Measurements from ENCODE around the gene RETREG3.
"Not testable (repeated sequence)": the region's sequence is repeated elsewhere in the genome, so short reads cannot be mapped to it uniquely, and the experiment has no call there.

Gene RETREG3

DNA sequence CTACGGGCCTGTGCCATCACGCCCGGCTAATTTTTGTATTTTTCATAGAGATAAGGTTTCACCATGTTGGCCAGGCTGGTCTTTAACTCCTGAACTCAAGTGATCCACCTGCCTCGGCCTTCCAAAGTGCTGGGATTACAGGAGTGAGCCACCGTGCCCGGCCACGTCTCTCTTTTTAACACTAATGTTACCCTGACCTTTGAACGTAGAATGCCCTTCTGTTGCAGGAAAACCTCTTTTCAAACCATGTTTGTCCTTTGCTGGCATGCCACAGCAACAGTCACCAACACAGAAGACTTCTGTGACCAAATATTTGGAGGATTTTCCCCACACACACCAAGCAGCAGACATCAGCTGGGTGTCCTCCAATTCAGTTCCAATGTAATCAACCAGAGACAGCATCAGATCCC, 64.3 kb downstream of the RETREG3 start:
- Histone ChIP-seq H4K20me1 (ENCODE audit: control insufficient read depth, insufficient read depth, low read depth, low read length) (no peaks in the 10 kb centered on the region), H3K9me3 (ENCODE audit: control insufficient read depth, insufficient read depth, low read length) (no peaks in the 10 kb centered on the region), H3K79me2 (ENCODE audit: control insufficient read depth, low read length) (no peaks in the 10 kb centered on the region), H3K9me2 (replicated peaks; ENCODE audit: control insufficient read depth, low read length) (no peaks in the 10 kb centered on the region), H3K4me2 (ENCODE audit: low read length) (no peak overlapping the region), H3K36me3 (ENCODE audit: control insufficient read depth, low read length) (no peaks in the 10 kb centered on the region; the same call in 1 of the 2 replicates), H3F3A (ENCODE audit: control insufficient read depth, insufficient read depth) (no peaks in the 10 kb centered on the region), H3K27ac (ENCODE audit: low read depth, low read length) (no peak overlapping the region), H3K27me3 (ENCODE audit: control insufficient read depth, low read length) (no peaks in the 10 kb centered on the region), H3K4me3 (ENCODE audit: low read length) (no peak overlapping the region), H3K4me1 (ENCODE audit: control insufficient read depth, low read length) (peaks cover 10% of the 10 kb centered on the region)
- TF ChIP-seq, protein P1, sequence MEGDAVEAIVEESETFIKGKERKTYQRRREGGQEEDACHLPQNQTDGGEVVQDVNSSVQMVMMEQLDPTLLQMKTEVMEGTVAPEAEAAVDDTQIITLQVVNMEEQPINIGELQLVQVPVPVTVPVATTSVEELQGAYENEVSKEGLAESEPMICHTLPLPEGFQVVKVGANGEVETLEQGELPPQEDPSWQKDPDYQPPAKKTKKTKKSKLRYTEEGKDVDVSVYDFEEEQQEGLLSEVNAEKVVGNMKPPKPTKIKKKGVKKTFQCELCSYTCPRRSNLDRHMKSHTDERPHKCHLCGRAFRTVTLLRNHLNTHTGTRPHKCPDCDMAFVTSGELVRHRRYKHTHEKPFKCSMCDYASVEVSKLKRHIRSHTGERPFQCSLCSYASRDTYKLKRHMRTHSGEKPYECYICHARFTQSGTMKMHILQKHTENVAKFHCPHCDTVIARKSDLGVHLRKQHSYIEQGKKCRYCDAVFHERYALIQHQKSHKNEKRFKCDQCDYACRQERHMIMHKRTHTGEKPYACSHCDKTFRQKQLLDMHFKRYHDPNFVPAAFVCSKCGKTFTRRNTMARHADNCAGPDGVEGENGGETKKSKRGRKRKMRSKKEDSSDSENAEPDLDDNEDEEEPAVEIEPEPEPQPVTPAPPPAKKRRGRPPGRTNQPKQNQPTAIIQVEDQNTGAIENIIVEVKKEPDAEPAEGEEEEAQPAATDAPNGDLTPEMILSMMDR (IDR thresholded peaks at IDR 0.05; ENCODE audit: low read depth, low read length, poor library complexity, severe bottlenecking) = no peak
- no peak for TF ChIP-seq EZH2phosphoT487 (IDR thresholded peaks at IDR 0.05; ENCODE audit: borderline replicate concordance, low read length)

DNA sequence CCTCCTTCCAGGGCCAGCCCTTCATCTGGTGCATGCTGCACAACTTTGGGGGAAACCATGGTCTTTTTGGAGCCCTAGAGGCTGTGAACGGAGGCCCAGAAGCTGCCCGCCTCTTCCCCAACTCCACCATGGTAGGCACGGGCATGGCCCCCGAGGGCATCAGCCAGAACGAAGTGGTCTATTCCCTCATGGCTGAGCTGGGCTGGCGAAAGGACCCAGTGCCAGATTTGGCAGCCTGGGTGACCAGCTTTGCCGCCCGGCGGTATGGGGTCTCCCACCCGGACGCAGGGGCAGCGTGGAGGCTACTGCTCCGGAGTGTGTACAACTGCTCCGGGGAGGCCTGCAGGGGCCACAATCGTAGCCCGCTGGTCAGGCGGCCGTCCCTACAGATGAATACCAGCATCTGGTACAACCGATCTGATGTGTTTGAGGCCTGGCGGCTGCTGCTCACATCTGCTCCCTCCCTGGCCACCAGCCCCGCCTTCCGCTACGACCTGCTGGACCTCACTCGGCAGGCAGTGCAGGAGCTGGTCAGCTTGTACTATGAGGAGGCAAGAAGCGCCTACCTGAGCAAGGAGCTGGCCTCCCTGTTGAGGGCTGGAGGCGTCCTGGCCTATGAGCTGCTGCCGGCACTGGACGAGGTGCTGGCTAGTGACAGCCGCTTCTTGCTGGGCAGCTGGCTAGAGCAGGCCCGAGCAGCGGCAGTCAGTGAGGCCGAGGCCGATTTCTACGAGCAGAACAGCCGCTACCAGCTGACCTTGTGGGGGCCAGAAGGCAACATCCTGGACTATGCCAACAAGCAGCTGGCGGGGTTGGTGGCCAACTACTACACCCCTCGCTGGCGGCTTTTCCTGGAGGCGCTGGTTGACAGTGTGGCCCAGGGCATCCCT, 65.7 kb downstream of the RETREG3 start:
- Histone ChIP-seq H3K4me3 (ENCODE audit: low read length) (no peak overlapping the region), H3K4me2 (ENCODE audit: low read length) (no peak overlapping the region), H3K4me1 (ENCODE audit: control insufficient read depth, low read length) (peaks cover 4% of the 10 kb centered on the region), H3K36me3 (ENCODE audit: control insufficient read depth, low read length) (peaks cover 10% of the 10 kb centered on the region; the same call in 1 of the 2 replicates), H3K9me3 (ENCODE audit: control insufficient read depth, insufficient read depth, low read length) (no peaks in the 10 kb centered on the region), H3K27me3 (ENCODE audit: control insufficient read depth, low read length) (no peaks in the 10 kb centered on the region), H3K79me2 (ENCODE audit: control insufficient read depth, low read length) (no peaks in the 10 kb centered on the region), H3K9me2 (replicated peaks; ENCODE audit: control insufficient read depth, low read length) (no peaks in the 10 kb centered on the region), H3K27ac (ENCODE audit: low read depth, low read length) (no peak overlapping the region), H4K20me1 (ENCODE audit: control insufficient read depth, insufficient read depth, low read depth, low read length) (no peaks in the 10 kb centered on the region), H3F3A (ENCODE audit: control insufficient read depth, insufficient read depth) (no peaks in the 10 kb centered on the region)
- TF ChIP-seq, protein P1 (IDR thresholded peaks at IDR 0.05; ENCODE audit: low read depth, low read length, poor library complexity, severe bottlenecking) = no peak
- TF ChIP-seq EZH2phosphoT487 (IDR thresholded peaks at IDR 0.05; ENCODE audit: borderline replicate concordance, low read length) = no peak

DNA sequence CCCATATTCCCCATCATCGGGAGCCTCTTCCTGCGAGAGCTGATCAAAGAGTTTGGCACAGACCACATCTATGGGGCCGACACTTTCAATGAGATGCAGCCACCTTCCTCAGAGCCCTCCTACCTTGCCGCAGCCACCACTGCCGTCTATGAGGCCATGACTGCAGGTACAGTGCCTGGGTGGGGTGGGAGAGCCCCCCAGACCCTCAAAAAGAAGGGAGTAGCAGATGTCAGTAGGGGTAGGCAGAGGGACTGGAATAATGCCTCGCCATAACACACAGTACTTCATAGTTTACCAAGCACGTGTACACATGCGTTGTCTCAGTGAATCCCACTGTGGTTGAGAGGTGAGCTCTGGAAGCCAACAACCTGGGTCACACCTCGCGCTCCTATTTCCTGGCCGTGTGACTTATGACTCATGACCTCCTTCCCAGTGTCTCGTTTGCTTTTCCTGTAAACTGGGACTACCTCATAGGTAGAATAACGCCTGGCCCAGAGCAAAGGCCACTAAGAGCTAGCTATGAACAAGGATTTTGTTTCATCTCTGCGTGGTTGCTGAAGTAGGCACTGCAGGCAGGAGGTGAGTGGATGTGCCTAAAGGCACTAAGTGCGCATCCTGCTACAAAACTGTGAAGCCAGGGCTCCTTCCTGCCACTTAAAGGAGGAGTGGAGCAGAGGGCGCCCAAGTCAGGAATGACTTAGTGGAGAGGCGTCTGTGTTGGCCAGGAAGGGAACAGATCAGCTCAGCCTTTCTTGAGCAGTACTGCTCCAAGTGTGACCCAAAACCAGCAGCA, 67.9 kb downstream of the RETREG3 start:
- no peaks in the 10 kb centered on the region for H3F3A ChIP-seq (ENCODE audit: control insufficient read depth, insufficient read depth)
- H3K36me3 ChIP-seq (ENCODE audit: control insufficient read depth, low read length) = peaks cover 12% of the 10 kb centered on the region; the same call in 1 of the 2 replicates
- no peak overlapping the region for H3K4me3 ChIP-seq (ENCODE audit: low read length)
- no peaks in the 10 kb centered on the region for H3K9me2 ChIP-seq (replicated peaks; ENCODE audit: control insufficient read depth, low read length)
- TF ChIP-seq EZH2phosphoT487 (IDR thresholded peaks at IDR 0.05; ENCODE audit: borderline replicate concordance, low read length) = no peak
- TF ChIP-seq, protein P1 (IDR thresholded peaks at IDR 0.05; ENCODE audit: low read depth, low read length, poor library complexity, severe bottlenecking) = no peak
- H3K9me3 ChIP-seq (ENCODE audit: control insufficient read depth, insufficient read depth, low read length) = no peaks in the 10 kb centered on the region
- peaks cover 10% of the 10 kb centered on the region for H3K4me1 ChIP-seq (ENCODE audit: control insufficient read depth, low read length)
- no peak overlapping the region for H3K27ac ChIP-seq (ENCODE audit: low read depth, low read length)
- peaks cover 11% of the 10 kb centered on the region for H3K79me2 ChIP-seq (ENCODE audit: control insufficient read depth, low read length)
- H3K27me3 ChIP-seq (ENCODE audit: control insufficient read depth, low read length) = no peaks in the 10 kb centered on the region
- peaks cover 10% of the 10 kb centered on the region for H4K20me1 ChIP-seq (ENCODE audit: control insufficient read depth, insufficient read depth, low read depth, low read length)
- no peak overlapping the region for H3K4me2 ChIP-seq (ENCODE audit: low read length)

DNA sequence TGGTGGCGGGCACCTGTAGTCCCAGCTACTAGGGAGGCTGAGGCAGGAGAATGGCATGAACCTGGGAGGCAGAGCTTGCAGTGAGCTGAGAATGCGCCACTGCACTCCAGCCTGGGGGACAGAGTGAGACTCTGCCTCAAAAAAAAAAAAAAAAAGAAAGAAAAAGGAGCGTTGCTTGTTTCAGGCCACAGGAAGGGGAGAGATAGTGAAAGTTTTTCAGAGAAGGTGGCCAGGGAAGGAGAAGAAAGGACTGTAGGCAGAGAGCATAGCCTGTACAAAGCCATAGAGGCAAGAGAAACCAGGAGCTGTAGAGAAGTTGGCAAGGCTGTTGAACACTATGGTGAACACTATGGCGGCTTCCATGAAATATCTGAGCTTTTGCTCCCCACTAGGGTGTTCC, 68.6 kb downstream of the RETREG3 start:
- H3K4me2 ChIP-seq (ENCODE audit: low read length); H3K27me3 ChIP-seq (ENCODE audit: control insufficient read depth, low read length); H3K9me2 ChIP-seq (replicated peaks; ENCODE audit: control insufficient read depth, low read length); H4K20me1 ChIP-seq (ENCODE audit: control insufficient read depth, insufficient read depth, low read depth, low read length); H3K27ac ChIP-seq (ENCODE audit: low read depth, low read length); H3F3A ChIP-seq (ENCODE audit: control insufficient read depth, insufficient read depth); H3K9me3 ChIP-seq (ENCODE audit: control insufficient read depth, insufficient read depth, low read length); H3K4me3 ChIP-seq (ENCODE audit: low read length): not testable (repeated sequence)
- Histone ChIP-seq H3K4me1 (ENCODE audit: control insufficient read depth, low read length) (peaks cover 13% of the 10 kb centered on the region), H3K79me2 (ENCODE audit: control insufficient read depth, low read length) (peaks cover 11% of the 10 kb centered on the region), H3K36me3 (ENCODE audit: control insufficient read depth, low read length) (peaks cover 12% of the 10 kb centered on the region; the same call in 1 of the 2 replicates)
